OCI-LY7 (cell line): ENCODE results near the gene CCDC9B.

Experiments used
- EZH2phosphoT487 ChIP-seq: fragments of 200-600 bp; sonication (generic); IDR thresholded peaks from 2 replicates; pipeline ENCODE4 v1.6.1; 2018; ENCODE audit warnings: low read depth, borderline replicate concordance, mild to moderate bottlenecking, mixed run types, antibody characterized with exemption, low read length, moderate library complexity, mixed read lengths
- TF ChIP-seq, protein P1 (sequence below): fragments of 200-600 bp; sonication (generic); conservative IDR thresholded peaks from 2 replicates; pipeline ENCODE4 v1.5.1; 2014; ENCODE audit warnings: mild to moderate bottlenecking, antibody characterized with exemption, low read length, moderate library complexity, mixed read lengths

DNA sequence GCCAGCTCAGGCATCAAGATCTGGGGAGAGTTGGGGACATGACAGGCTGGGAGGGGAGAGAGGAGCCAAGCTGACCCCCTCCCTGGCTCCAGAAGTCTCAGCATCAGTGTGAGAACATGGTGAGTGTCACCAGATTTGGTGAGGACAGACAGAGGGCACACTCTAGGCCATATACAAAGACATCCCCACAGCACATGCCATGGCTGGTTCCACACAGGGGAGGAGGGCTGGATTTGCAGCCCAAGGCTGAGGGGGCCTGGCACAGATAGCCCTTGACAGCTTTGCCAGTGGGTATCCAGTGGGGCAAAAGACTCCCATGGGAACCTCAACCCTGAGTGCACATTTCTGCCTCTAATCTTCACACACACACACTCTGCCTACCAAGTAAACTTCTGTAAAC, 47.7 kb downstream of the CCDC9B start:
- TF ChIP-seq, protein P1, sequence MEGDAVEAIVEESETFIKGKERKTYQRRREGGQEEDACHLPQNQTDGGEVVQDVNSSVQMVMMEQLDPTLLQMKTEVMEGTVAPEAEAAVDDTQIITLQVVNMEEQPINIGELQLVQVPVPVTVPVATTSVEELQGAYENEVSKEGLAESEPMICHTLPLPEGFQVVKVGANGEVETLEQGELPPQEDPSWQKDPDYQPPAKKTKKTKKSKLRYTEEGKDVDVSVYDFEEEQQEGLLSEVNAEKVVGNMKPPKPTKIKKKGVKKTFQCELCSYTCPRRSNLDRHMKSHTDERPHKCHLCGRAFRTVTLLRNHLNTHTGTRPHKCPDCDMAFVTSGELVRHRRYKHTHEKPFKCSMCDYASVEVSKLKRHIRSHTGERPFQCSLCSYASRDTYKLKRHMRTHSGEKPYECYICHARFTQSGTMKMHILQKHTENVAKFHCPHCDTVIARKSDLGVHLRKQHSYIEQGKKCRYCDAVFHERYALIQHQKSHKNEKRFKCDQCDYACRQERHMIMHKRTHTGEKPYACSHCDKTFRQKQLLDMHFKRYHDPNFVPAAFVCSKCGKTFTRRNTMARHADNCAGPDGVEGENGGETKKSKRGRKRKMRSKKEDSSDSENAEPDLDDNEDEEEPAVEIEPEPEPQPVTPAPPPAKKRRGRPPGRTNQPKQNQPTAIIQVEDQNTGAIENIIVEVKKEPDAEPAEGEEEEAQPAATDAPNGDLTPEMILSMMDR: no peak
- TF ChIP-seq EZH2phosphoT487: no peak
